GM23338 (cell line): ENCODE data around the gene ZNF219. TPM values are rescaled to one million over a fixed set of nuclear protein-coding genes. Genes with fewer than 3 reads are reported as not detected.

Experiments used
- ATAC-seq: fragments of 200-7000 bp; cut with Tn5 transposase; 3 replicates; pipeline ENCODE4 v1.9.1; 2020
- DNase-seq: peaks from one replicate; pipeline ENCODE4 v3.0.0-alpha.2; 2015; ENCODE audit warnings: low spot score
- H2AFZ ChIP-seq: fragments of 200-600 bp; sonication (generic); 2 replicates; pipeline ENCODE4 v1.8.0; 2016; ENCODE audit warnings: antibody characterized with exemption, mild to moderate bottlenecking, moderate library complexity
- H3F3A ChIP-seq: fragments of 200-600 bp; sonication (generic); replicated peaks from 2 replicates; pipeline ENCODE4 v1.8.0; 2017; ENCODE audit warnings: antibody characterized with exemption, mixed run types, low read depth
- H3K27ac ChIP-seq: fragments of 200-600 bp; sonication (generic); 2 replicates; pipeline ENCODE4 v1.6.1; 2016; ENCODE audit warnings: low read depth
- H3K27me3 ChIP-seq: fragments of 200-600 bp; sonication (generic); 2 replicates; pipeline ENCODE4 v1.8.0; 2016; ENCODE audit warnings: mild to moderate bottlenecking, mixed run types, moderate library complexity; ENCODE audit not compliant: insufficient read depth
- H3K36me3 ChIP-seq: fragments of 200-600 bp; sonication (generic); 2 replicates; pipeline ENCODE4 v1.8.0; 2016; ENCODE audit warnings: mild to moderate bottlenecking; ENCODE audit not compliant: insufficient read depth
- H3K4me1 ChIP-seq: fragments of 200-600 bp; sonication (generic); 2 replicates; pipeline ENCODE4 v1.8.0; 2016; ENCODE audit warnings: mild to moderate bottlenecking, moderate library complexity; ENCODE audit not compliant: insufficient read depth
- H3K4me2 ChIP-seq: fragments of 200-600 bp; sonication (generic); 2 replicates; pipeline ENCODE4 v1.7.1; 2017; ENCODE audit warnings: mixed run types
- H3K4me3 ChIP-seq: fragments of 200-600 bp; sonication (generic); 2 replicates; pipeline ENCODE4 v1.6.1; 2016; ENCODE audit warnings: mixed run types
- H3K79me2 ChIP-seq: fragments of 200-600 bp; sonication (generic); replicated peaks from 2 replicates; pipeline ENCODE4 v1.8.0; 2017; ENCODE audit warnings: mild to moderate bottlenecking; ENCODE audit not compliant: insufficient read depth
- H3K9me2 ChIP-seq: fragments of 200-600 bp; sonication (generic); 2 replicates; pipeline ENCODE4 v1.8.0; 2017; ENCODE audit not compliant: insufficient read depth
- H4K20me1 ChIP-seq: fragments of 200-600 bp; sonication (generic); replicated peaks from 2 replicates; pipeline ENCODE4 v1.8.0; 2017; ENCODE audit warnings: mild to moderate bottlenecking; ENCODE audit not compliant: insufficient read depth
- H3K27ac Mint-ChIP-seq: 2 replicates; pipeline ENCODE4 v1.8.0; 2020; ENCODE audit warnings: inconsistent platforms, mild to moderate bottlenecking, moderate library complexity, mixed read lengths
- H3K27me3 Mint-ChIP-seq: 3 replicates; pipeline ENCODE4 v1.8.0; 2022; ENCODE audit warnings: low read depth, mild to moderate bottlenecking, moderate library complexity, mixed read lengths, inconsistent platforms; ENCODE audit not compliant: insufficient read depth, poor library complexity
- H3K36me3 Mint-ChIP-seq: 3 replicates; pipeline ENCODE4 v1.8.0; 2021; ENCODE audit warnings: low read depth, mild to moderate bottlenecking, inconsistent platforms, moderate library complexity, mixed read lengths
- H3K4me1 Mint-ChIP-seq: 3 replicates; pipeline ENCODE4 v1.8.0; 2020; ENCODE audit warnings: mild to moderate bottlenecking, inconsistent platforms, mixed read lengths
- H3K4me3 Mint-ChIP-seq: 3 replicates; pipeline ENCODE4 v1.8.0; 2021; ENCODE audit warnings: moderate library complexity, mild to moderate bottlenecking, inconsistent platforms, mixed read lengths
- H3K9me3 Mint-ChIP-seq: 3 replicates; pipeline ENCODE4 v1.8.0; 2020; ENCODE audit warnings: moderate library complexity, mild to moderate bottlenecking, inconsistent platforms, mixed read lengths
- CREB1 ChIP-seq: fragments of 250-450 bp; sonication (Bioruptor Pico); IDR thresholded peaks from 2 replicates; pipeline ENCODE4 v1.5.0; 2020; ENCODE audit warnings: low read depth, mild to moderate bottlenecking, moderate library complexity
- STAT1 ChIP-seq: IDR thresholded peaks from one replicate; pipeline ENCODE4 v1.6.1; 2016; ENCODE audit warnings: antibody characterized with exemption; ENCODE audit not compliant: unreplicated experiment
- ZNF331 ChIP-seq: fragments of 250-450 bp; sonication (Bioruptor Pico); IDR thresholded peaks from 2 replicates; pipeline ENCODE4 v1.5.0; 2020; ENCODE audit warnings: low read depth, mild to moderate bottlenecking, moderate library complexity
- polyA plus RNA-seq: library from polyadenylated mRNA; unstranded; fragments of >200 nt; fragmentation: Nextera tagmentation; extraction: Ambion mirVana; gene quantifications from 2 replicates; pipeline ENCODE4 v1.2.1, GENCODE V29; 2016
- total RNA-seq: library from RNA; depleted of rRNA; stranded (reverse); fragments of >200 nt; shearing (Covaris generic); gene quantifications from 2 replicates; pipeline ENCODE4 v1.2.3, GENCODE V29; 2014
- TF ChIP-seq, protein P1 (sequence below): fragments of 250-450 bp; sonication (Bioruptor Pico); IDR thresholded peaks from 2 replicates; pipeline ENCODE4 v1.5.0; 2020; ENCODE audit warnings: mild to moderate bottlenecking, moderate library complexity
- TF ChIP-seq, protein P2 (sequence below): IDR thresholded peaks from one replicate; pipeline ENCODE4 v1.6.1; 2018; ENCODE audit warnings: antibody characterized with exemption; ENCODE audit not compliant: unreplicated experiment
- TF ChIP-seq, protein P3 (sequence below): IDR thresholded peaks from 2 replicates; pipeline ENCODE4 v1.6.1; 2016; ENCODE audit warnings: antibody characterized with exemption
- TF ChIP-seq, protein P4 (sequence below), 2 experiments: fragments of 200-600 bp in 1 of 2; sonication (generic) in 1 of 2; conservative IDR thresholded peaks; 2 replicates each; pipeline versions ENCODE4 v1.5.1 to v1.6.1; 2016 to 2017; ENCODE audit warnings: antibody characterized with exemption in 2 of 2, low read depth in 2 of 2, mild to moderate bottlenecking in 2 of 2, moderate library complexity in 1 of 2

The ZNF219 gene
- total and polyA plus RNA-seq, 2 experiments from 2014 or later = 37.7 to 153 TPM

DNA sequence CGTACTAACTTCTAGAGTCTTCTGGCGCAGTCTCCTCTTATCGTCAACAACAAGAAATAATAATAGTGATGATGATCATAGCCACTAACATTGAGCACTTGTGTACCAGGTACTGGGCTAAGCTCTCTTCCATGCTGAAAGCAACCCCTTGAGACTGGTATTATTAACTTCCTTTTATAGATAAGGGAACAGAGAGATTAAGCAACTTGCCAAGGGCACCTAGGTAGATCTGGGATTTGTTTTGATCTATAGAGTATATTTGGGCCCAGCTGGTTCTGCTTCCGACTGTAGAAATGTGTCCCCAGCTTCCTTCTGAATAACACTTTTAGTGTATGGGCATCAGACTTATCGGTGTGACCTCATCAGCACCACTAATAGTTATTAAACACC, 1.1 kb upstream of the ZNF219 start (continued):
- TF ChIP-seq, protein P1, sequence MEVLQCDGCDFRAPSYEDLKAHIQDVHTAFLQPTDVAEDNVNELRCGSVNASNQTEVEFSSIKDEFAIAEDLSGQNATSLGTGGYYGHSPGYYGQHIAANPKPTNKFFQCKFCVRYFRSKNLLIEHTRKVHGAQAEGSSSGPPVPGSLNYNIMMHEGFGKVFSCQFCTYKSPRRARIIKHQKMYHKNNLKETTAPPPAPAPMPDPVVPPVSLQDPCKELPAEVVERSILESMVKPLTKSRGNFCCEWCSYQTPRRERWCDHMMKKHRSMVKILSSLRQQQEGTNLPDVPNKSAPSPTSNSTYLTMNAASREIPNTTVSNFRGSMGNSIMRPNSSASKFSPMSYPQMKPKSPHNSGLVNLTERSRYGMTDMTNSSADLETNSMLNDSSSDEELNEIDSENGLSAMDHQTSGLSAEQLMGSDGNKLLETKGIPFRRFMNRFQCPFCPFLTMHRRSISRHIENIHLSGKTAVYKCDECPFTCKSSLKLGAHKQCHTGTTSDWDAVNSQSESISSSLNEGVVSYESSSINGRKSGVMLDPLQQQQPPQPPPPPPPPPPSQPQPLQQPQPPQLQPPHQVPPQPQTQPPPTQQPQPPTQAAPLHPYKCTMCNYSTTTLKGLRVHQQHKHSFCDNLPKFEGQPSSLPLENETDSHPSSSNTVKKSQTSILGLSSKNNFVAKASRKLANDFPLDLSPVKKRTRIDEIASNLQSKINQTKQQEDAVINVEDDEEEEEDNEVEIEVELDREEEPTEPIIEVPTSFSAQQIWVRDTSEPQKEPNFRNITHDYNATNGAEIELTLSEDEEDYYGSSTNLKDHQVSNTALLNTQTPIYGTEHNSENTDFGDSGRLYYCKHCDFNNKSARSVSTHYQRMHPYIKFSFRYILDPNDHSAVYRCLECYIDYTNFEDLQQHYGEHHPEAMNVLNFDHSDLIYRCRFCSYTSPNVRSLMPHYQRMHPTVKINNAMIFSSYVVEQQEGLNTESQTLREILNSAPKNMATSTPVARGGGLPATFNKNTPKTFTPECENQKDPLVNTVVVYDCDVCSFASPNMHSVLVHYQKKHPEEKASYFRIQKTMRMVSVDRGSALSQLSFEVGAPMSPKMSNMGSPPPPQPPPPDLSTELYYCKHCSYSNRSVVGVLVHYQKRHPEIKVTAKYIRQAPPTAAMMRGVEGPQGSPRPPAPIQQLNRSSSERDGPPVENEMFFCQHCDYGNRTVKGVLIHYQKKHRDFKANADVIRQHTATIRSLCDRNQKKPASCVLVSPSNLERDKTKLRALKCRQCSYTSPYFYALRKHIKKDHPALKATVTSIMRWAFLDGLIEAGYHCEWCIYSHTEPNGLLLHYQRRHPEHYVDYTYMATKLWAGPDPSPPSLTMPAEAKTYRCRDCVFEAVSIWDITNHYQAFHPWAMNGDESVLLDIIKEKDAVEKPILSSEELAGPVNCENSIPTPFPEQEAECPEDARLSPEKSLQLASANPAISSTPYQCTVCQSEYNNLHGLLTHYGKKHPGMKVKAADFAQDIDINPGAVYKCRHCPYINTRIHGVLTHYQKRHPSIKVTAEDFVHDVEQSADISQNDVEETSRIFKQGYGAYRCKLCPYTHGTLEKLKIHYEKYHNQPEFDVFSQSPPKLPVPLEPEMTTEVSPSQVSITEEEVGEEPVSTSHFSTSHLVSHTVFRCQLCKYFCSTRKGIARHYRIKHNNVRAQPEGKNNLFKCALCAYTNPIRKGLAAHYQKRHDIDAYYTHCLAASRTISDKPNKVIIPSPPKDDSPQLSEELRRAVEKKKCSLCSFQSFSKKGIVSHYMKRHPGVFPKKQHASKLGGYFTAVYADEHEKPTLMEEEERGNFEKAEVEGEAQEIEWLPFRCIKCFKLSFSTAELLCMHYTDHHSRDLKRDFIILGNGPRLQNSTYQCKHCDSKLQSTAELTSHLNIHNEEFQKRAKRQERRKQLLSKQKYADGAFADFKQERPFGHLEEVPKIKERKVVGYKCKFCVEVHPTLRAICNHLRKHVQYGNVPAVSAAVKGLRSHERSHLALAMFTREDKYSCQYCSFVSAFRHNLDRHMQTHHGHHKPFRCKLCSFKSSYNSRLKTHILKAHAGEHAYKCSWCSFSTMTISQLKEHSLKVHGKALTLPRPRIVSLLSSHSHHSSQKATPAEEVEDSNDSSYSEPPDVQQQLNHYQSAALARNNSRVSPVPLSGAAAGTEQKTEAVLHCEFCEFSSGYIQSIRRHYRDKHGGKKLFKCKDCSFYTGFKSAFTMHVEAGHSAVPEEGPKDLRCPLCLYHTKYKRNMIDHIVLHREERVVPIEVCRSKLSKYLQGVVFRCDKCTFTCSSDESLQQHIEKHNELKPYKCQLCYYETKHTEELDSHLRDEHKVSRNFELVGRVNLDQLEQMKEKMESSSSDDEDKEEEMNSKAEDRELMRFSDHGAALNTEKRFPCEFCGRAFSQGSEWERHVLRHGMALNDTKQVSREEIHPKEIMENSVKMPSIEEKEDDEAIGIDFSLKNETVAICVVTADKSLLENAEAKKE (CRISPR knock-in tag) = no peak

DNA sequence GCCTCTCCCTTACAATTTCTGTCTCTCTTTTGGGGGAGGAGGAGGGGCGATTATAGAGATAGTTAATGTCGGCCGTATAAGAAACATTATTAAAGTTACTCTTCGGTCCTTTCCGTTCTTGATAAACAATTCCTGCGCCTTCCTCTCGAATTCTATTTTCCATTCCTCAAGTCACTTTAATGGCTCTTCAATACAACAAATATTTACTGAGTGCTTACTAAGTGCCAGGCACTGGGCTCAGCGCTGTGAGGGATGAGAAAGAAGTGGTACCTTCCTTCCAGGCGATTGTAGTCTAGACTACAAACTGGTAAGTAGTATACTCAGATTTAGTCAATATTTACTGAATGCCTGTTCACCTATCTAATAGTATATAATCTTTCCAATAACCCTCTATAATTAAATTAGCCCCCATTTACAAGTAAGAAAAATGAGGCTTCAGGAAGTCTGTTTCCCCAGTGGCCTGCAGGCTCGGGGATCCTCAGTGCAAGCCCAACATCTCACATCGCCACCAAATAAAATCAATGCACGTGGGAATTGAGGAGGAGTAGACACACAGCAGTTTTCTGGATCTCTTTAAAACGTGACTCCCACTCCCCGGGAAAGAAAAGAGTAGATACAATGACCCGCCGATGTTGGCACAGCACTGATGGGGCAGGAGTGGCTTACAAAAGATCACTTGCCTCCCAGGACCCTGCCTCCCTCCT, 589 bp upstream of the ZNF219 start:
- peak overlapping the region; percentile 61 for H3K4me3 ChIP-seq
- no peak for ATAC-seq
- H3K36me3 ChIP-seq = no peaks in the 10 kb centered on the region
- Mint-ChIP-seq H3K4me1 (peaks cover 70% of the 10 kb centered on the region), H3K36me3 (peaks cover under 1% of the 10 kb centered on the region; the same call in 2 of the 3 replicates), H3K27me3 (peaks cover 19% of the 10 kb centered on the region), H3K27ac (peak overlapping the region; percentile 89), H3K4me3 (peak overlapping the region; percentile 84), H3K9me3 (no peaks in the 10 kb centered on the region; the same call in 2 of the 3 replicates)
- peaks cover 44% of the 10 kb centered on the region for H3K79me2 ChIP-seq
- no peaks in the 10 kb centered on the region for H3K27me3 ChIP-seq
- peak overlapping the region; percentile 87 for H3K27ac ChIP-seq
- peaks cover 4% of the 10 kb centered on the region; the same call in 1 of the 2 replicates for H4K20me1 ChIP-seq
- peaks cover 49% of the 10 kb centered on the region for H3K4me1 ChIP-seq
- peak overlapping the region; percentile 78 for H3K4me2 ChIP-seq
- peaks cover 15% of the 10 kb centered on the region; the same call in 1 of the 2 replicates for H3F3A ChIP-seq
- no peak overlapping the region for H2AFZ ChIP-seq
- no peaks in the 10 kb centered on the region for H3K9me2 ChIP-seq
- no peak for DNase-seq
- TF ChIP-seq CREB1 (CRISPR knock-in tag) = no peak
- TF ChIP-seq ZNF331 = no peak
- TF ChIP-seq, protein P2, sequence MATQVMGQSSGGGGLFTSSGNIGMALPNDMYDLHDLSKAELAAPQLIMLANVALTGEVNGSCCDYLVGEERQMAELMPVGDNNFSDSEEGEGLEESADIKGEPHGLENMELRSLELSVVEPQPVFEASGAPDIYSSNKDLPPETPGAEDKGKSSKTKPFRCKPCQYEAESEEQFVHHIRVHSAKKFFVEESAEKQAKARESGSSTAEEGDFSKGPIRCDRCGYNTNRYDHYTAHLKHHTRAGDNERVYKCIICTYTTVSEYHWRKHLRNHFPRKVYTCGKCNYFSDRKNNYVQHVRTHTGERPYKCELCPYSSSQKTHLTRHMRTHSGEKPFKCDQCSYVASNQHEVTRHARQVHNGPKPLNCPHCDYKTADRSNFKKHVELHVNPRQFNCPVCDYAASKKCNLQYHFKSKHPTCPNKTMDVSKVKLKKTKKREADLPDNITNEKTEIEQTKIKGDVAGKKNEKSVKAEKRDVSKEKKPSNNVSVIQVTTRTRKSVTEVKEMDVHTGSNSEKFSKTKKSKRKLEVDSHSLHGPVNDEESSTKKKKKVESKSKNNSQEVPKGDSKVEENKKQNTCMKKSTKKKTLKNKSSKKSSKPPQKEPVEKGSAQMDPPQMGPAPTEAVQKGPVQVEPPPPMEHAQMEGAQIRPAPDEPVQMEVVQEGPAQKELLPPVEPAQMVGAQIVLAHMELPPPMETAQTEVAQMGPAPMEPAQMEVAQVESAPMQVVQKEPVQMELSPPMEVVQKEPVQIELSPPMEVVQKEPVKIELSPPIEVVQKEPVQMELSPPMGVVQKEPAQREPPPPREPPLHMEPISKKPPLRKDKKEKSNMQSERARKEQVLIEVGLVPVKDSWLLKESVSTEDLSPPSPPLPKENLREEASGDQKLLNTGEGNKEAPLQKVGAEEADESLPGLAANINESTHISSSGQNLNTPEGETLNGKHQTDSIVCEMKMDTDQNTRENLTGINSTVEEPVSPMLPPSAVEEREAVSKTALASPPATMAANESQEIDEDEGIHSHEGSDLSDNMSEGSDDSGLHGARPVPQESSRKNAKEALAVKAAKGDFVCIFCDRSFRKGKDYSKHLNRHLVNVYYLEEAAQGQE = no peak
- TF ChIP-seq STAT1 = no peak
- TF ChIP-seq, protein P3, sequence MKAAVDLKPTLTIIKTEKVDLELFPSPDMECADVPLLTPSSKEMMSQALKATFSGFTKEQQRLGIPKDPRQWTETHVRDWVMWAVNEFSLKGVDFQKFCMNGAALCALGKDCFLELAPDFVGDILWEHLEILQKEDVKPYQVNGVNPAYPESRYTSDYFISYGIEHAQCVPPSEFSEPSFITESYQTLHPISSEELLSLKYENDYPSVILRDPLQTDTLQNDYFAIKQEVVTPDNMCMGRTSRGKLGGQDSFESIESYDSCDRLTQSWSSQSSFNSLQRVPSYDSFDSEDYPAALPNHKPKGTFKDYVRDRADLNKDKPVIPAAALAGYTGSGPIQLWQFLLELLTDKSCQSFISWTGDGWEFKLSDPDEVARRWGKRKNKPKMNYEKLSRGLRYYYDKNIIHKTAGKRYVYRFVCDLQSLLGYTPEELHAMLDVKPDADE = no peak
- TF ChIP-seq, protein P4, sequence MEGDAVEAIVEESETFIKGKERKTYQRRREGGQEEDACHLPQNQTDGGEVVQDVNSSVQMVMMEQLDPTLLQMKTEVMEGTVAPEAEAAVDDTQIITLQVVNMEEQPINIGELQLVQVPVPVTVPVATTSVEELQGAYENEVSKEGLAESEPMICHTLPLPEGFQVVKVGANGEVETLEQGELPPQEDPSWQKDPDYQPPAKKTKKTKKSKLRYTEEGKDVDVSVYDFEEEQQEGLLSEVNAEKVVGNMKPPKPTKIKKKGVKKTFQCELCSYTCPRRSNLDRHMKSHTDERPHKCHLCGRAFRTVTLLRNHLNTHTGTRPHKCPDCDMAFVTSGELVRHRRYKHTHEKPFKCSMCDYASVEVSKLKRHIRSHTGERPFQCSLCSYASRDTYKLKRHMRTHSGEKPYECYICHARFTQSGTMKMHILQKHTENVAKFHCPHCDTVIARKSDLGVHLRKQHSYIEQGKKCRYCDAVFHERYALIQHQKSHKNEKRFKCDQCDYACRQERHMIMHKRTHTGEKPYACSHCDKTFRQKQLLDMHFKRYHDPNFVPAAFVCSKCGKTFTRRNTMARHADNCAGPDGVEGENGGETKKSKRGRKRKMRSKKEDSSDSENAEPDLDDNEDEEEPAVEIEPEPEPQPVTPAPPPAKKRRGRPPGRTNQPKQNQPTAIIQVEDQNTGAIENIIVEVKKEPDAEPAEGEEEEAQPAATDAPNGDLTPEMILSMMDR (conservative IDR thresholded peaks at IDR 0.05; ENCODE audit: low read depth in 2 of 2) = no peak
